GM18511 (cell line): Measurements from ENCODE around the gene KRTAP20-2.

Source experiments
- ATAC-seq: cut with Tn5 transposase; IDR thresholded peaks from one replicate; pipeline ENCODE4 v1.9.1; 2021; ENCODE audit warnings: mild to moderate bottlenecking, moderate library complexity; ENCODE audit not compliant: unreplicated experiment

KRTAP20-2 gene

GRCh38 chr21:30672985-30673650, 38.1 kb downstream of the KRTAP20-2 start:
- ATAC-seq = no peak

DNA sequence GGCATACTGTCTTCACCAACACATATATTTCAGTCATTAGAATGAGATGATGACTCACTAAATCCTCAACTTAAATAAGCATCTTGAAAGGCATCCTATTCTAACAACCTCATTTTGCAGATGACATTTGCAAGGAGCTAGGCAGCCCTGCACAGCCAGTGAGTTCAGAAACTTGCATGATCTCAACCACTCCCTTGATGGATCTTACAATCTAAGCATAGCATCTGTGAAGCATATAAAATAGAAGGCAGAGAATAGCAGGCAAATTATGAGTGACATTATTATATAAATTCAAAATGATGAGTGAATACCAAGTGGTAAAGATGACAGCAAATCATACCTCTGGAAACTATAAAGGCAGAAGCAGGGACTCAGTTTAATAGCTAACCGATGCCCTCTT, 39.3 kb downstream of the KRTAP20-2 start:
- no peak for ATAC-seq

DNA sequence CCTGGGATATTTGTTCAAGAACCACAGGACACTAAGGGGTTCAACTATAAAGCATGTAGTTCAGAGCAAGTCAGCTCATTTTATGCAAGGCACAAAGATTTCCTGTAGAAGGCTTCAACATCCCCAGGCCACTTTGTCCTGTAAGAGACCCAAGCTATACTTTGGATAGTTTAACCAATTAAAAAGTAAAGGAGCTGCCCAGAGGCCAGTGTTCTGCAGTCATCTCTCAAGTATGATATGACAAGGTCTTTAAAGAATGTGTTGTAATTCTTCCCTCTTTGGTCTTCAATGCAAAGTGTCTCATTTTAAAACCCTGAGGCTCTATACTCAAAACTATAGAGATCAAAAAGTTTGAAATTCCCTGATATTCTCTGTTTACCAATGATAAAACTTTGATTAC, 41.7 kb downstream of the KRTAP20-2 start:
- no peak for ATAC-seq

- no peak for ATAC-seq
Measured at GRCh38 chr21:30680586-30680985, 45.6 kb downstream of the KRTAP20-2 start.

DNA sequence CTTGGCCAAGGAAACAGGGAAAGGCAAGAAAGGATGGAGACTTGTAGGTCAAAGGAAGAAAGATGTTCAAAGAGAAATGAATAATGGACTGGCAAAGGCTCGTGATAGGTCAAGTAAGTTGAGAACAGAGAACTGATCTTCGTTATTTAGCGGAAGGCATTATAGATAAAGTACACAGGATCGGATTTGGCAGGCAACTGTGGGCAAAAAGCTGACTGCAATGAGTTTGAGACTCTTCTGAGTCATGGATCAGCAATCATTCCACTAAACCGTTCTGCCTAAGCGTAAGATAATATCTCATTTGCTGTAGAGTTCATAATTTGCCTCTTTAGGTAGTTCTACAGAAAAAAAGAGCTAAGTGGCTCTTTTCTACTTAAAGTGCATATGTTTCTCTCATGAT, 49.5 kb downstream of the KRTAP20-2 start:
- no peak for ATAC-seq
